ENCODE measurements around the gene GGT5.
A peak's percentile ranks its signal among the peaks of the same experiment; 100 is the strongest.
"Not testable (repeated sequence)": the region's sequence is repeated elsewhere in the genome, so short reads cannot be mapped to it uniquely, and the experiment has no call there.

The GGT5 gene

GRCh38 chr22:24232725-24233124 lies 12.2 kb downstream of the GGT5 start:
- DNase-seq (ENCODE audit: low read depth in 3 of 3, low spot score in 1 of 3) = no peak

- no peak for DNase-seq (ENCODE audit: low read depth in 3 of 3, low spot score in 1 of 3)
Measured at GRCh38 chr22:24232124-24232523, 12.8 kb downstream of the GGT5 start.

- no peak for DNase-seq (ENCODE audit: low read depth in 3 of 3, low spot score in 1 of 3)
Measured at GRCh38 chr22:24231706-24232105, 13.2 kb downstream of the GGT5 start.

GRCh38 chr22:24230911-24231656 lies 13.8 kb downstream of the GGT5 start:
- peak in 2 of 3 donors; percentile 27 to 62 for DNase-seq (ENCODE audit: low read depth in 3 of 3, low spot score in 1 of 3)

- no peak for DNase-seq (ENCODE audit: low read depth in 3 of 3, low spot score in 1 of 3)
Measured at GRCh38 chr22:24225951-24226350, 18.9 kb downstream of the GGT5 start.

- DNase-seq (ENCODE audit: low read depth in 3 of 3, low spot score in 1 of 3) = no peak
Measured at GRCh38 chr22:24225044-24225601, 19.8 kb downstream of the GGT5 start.

- no peak for DNase-seq (ENCODE audit: low read depth in 3 of 3, low spot score in 1 of 3)
Measured at GRCh38 chr22:24224468-24224867, 20.4 kb downstream of the GGT5 start.

- DNase-seq (ENCODE audit: low read depth in 3 of 3, low spot score in 1 of 3) = no peak
Measured at GRCh38 chr22:24219750-24220149, 25.1 kb downstream of the GGT5 start.

GRCh38 chr22:24217384-24217783 lies 27.5 kb downstream of the GGT5 start:
- DNase-seq (ENCODE audit: low read depth in 3 of 3, low spot score in 1 of 3) = no peak

- DNase-seq (ENCODE audit: low read depth in 3 of 3, low spot score in 1 of 3) = no peak
Measured at GRCh38 chr22:24216541-24217209, 28.2 kb downstream of the GGT5 start.

- DNase-seq (ENCODE audit: low read depth in 3 of 3, low spot score in 1 of 3) = no peak
Measured at GRCh38 chr22:24214467-24215285, 30.2 kb downstream of the GGT5 start.

- DNase-seq (ENCODE audit: low read depth in 3 of 3, low spot score in 1 of 3) = not testable (repeated sequence)
Measured at GRCh38 chr22:24213111-24213510, 31.8 kb downstream of the GGT5 start.

- DNase-seq (ENCODE audit: low read depth in 3 of 3, low spot score in 1 of 3) = not testable (repeated sequence)
Measured at GRCh38 chr22:24211716-24212115, 33.2 kb downstream of the GGT5 start.

- DNase-seq (ENCODE audit: low read depth in 3 of 3, low spot score in 1 of 3) = not testable (repeated sequence)
Measured at GRCh38 chr22:24210409-24210808, 34.5 kb downstream of the GGT5 start.

GRCh38 chr22:24209687-24210086 lies 35.2 kb downstream of the GGT5 start:
- DNase-seq (ENCODE audit: low read depth in 3 of 3, low spot score in 1 of 3) = no peak

GRCh38 chr22:24209016-24209415 lies 35.9 kb downstream of the GGT5 start:
- DNase-seq (ENCODE audit: low read depth in 3 of 3, low spot score in 1 of 3) = no peak

GRCh38 chr22:24208012-24208749 lies 36.7 kb downstream of the GGT5 start:
- no peak for DNase-seq (ENCODE audit: low read depth in 3 of 3, low spot score in 1 of 3)

GRCh38 chr22:24207264-24208011 lies 37.4 kb downstream of the GGT5 start:
- no peak for DNase-seq (ENCODE audit: low read depth in 3 of 3, low spot score in 1 of 3)

- DNase-seq (ENCODE audit: low read depth in 3 of 3, low spot score in 1 of 3) = not testable (repeated sequence)
Measured at GRCh38 chr22:24206460-24207263, 38.2 kb downstream of the GGT5 start.
